ENCODE measurements around the gene RYR3.

DNA sequence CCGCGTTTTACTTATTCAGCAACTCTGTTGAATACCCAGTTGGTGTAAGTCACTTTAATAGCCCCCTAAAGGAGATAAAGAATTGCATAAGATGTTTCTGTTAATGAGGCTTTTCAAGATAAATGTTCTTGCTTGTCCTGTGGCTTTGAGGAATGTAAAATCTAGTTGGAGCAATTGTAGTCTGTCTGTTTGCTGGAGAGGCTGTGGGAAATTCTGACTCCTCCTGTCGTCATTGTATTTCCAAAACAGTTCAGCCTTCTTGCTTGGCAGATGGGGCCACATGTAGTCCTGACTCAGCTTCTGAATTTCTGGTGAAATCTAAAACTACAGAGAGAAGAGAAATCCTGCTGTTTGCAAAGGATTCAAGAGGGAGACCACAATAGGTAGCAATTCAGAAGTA is 114.4 kb downstream of the RYR3 start:
- TF ChIP-seq, protein P1, sequence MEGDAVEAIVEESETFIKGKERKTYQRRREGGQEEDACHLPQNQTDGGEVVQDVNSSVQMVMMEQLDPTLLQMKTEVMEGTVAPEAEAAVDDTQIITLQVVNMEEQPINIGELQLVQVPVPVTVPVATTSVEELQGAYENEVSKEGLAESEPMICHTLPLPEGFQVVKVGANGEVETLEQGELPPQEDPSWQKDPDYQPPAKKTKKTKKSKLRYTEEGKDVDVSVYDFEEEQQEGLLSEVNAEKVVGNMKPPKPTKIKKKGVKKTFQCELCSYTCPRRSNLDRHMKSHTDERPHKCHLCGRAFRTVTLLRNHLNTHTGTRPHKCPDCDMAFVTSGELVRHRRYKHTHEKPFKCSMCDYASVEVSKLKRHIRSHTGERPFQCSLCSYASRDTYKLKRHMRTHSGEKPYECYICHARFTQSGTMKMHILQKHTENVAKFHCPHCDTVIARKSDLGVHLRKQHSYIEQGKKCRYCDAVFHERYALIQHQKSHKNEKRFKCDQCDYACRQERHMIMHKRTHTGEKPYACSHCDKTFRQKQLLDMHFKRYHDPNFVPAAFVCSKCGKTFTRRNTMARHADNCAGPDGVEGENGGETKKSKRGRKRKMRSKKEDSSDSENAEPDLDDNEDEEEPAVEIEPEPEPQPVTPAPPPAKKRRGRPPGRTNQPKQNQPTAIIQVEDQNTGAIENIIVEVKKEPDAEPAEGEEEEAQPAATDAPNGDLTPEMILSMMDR (IDR thresholded peaks at IDR 0.05): no peak
- TF ChIP-seq POLR2A (IDR thresholded peaks at IDR 0.05): no peak
